Stimulated activated CD4-positive, alpha-beta T cell treated with anti-CD3 and anti-CD28 coated beads, TNF-alpha, amount 100 ng/mL, for 48 hours (primary cell): Measurements from ENCODE around the gene HMGXB4.
"Not testable (repeated sequence)": the region's sequence is repeated elsewhere in the genome, so short reads cannot be mapped to it uniquely, and the experiment has no call there.

Experiments
- DNase-seq, 3 donors: peaks; one replicate each; pipeline ENCODE4 v3.0.0-alpha.2; 2020; ENCODE audit warnings: low read depth in 3 of 3

HMGXB4 gene, protein sequence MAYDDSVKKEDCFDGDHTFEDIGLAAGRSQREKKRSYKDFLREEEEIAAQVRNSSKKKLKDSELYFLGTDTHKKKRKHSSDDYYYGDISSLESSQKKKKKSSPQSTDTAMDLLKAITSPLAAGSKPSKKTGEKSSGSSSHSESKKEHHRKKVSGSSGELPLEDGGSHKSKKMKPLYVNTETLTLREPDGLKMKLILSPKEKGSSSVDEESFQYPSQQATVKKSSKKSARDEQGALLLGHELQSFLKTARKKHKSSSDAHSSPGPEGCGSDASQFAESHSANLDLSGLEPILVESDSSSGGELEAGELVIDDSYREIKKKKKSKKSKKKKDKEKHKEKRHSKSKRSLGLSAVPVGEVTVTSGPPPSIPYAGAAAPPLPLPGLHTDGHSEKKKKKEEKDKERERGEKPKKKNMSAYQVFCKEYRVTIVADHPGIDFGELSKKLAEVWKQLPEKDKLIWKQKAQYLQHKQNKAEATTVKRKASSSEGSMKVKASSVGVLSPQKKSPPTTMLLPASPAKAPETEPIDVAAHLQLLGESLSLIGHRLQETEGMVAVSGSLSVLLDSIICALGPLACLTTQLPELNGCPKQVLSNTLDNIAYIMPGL

GRCh38 chr22:35257321-35258190, at the start of gene HMGXB4:
Gene HMGXB4 (plus strand): TSS chr22:35257493. CDS start chr22:35262391, 4,898 bp downstream.
- peak; percentile 71 to 82 (median 73) for DNase-seq

DNA sequence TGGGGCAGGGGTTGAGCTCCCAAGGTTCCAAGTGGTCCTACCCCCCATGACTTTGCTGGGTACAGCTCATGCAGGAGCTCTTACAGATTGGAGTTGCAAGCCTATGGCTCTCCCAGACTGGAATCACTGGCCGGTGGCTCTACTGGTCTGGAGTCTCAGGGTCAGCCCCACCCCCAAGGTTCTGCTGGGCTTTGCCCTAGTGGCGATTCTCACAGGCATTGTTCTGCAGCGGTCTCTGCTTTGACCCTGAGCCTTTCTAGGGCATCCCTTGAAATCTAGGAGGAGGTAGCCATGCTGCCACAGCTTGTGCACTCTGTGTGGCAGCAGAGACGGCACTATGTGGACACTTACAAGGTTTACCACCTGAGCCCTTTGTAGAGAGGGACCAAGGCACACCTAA, 49.3 kb upstream of the HMGXB4 start:
- DNase-seq = no peak

DNA sequence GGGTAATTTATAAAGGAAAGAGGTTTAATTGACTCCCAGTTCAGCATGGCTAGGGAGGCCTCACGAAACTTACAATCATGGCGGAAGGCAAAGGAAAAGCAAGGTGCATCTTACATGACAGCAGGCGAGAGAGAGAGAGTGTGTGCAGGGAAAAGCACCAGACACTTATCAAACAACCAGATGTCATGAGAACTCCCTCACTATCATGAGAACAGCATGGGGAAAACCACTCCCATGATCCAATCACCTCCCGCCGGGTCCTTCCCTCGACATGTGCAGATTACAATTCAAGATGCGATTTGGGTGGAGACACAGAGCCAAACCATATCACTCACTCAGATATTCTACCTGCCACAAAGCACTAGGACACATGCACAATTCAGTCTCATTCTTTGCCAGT, 48.1 kb upstream of the HMGXB4 start:
- no peak for DNase-seq

DNA sequence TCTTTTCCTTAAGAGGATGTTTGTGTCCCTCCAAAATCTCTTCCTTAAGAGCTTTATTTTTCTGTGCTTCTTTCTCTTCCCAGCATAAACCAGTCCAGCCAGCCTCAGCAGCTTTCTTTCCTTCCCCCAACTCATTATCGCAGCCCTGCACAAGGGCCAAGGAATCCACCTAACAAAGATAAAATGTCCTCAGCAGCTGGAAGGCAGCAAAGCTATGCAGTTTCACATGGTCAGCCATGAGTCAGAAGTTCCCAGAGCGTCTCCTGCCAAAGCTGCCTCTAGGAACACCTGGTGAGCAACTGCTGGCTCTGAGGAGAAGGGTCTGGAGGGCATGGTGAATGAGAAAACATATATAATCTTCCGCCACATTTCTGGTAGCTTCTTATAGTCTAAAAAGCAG, 45.3 kb upstream of the HMGXB4 start:
- DNase-seq = no peak

- DNase-seq = no peak
Observed at GRCh38 chr22:35212996-35213395, 44.3 kb upstream of the HMGXB4 start.

DNA sequence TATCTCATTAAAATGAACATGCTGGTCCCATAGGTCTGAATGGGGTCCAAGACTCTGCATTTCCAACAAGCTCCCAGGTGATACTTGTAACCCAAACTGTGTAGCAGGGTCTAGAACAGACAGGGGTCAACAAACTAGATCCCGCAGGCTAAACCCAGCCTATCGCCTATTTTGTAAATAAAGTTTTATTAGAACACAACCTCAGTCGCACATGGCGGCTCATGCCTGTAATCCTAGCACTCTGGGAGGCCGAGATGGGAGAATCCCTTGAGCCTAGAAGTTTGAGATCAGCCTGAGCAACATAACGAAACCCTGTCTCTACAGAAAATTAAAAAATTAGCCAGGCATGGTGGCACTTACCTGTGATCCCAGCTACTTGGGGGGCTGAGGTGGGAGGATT, 42.3 kb upstream of the HMGXB4 start:
- no peak for DNase-seq

- no peak for DNase-seq
Observed at GRCh38 chr22:35215993-35216392, 41.3 kb upstream of the HMGXB4 start.

DNA sequence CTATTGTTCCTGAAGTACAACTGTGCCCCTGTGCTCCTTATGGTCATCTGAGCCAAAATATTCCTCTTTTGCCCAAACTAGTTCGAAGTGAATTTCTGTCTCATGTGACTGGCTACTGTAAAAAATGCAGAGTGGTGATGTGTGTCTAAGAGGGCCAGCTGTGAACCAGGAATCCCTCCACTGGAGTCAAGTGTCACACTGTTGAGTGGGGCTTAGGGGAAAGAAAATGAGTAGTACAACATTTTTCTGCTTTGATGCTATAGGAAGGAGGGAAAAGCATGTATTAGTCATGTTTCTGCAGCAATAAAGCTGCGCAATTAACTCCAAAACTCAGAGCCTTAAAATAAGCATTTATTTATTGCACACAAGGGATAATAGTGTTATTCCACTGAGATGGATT, 39.8 kb upstream of the HMGXB4 start:
- DNase-seq = no peak

DNA sequence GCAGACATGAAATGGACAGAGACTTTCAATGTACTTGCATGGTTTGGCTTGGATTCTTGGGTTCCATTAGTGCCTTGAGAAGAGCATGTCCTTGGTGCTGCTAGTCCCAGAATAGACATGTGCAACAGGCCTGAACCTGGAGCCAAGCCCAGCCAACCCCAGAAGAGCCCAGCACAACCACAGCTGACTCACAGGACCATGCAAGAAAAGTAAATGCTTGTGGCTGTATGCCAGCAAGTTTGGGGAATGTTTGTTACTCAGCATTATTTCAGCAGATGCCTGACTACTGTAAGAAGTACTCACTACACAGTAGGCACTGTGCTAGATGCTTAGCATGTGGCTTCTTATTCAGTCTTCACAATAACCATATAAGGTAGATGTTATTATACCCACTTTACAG, 39.2 kb upstream of the HMGXB4 start:
- no peak for DNase-seq

DNA sequence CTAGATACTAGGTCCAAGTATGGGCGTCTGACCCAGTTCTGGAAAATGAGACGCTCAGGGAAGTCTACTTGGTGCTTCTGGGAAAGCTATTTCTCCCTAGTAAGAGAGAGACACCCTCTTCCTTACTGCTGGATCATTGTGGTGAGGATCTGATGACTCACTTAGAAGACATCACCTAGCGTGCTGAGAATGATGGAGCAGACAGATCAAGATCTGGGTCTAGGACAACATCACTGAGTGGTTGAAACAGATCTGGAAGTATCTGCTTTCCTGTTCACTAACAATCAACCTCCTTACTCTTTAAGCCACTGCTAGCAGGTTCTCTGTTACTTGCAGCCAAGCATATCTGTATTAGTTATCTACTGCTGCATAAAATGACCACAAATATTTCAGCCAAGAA, 38.3 kb upstream of the HMGXB4 start:
- no peak for DNase-seq

DNA sequence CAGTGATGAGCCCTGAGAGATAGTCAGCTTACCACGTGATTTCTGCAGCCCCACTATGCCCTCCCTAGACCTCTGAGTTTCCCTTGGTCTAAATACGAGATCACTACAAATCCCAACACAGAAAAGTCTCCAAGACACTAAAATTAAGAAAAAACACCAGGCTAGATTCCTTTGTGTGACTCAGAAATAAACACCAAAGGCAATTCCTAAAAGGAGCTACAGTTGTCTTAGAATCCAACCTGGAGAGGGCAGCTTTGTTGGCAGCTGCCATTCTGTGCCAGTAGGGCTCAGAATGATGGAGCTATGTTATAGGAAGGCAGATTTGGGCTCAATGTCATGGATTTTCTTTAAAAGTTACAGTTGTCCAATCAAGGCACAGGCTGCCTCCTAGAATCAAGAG, 37.1 kb upstream of the HMGXB4 start:
- DNase-seq = no peak

GRCh38 chr22:35225010-35225409, 32.3 kb upstream of the HMGXB4 start:
- no peak for DNase-seq

DNA sequence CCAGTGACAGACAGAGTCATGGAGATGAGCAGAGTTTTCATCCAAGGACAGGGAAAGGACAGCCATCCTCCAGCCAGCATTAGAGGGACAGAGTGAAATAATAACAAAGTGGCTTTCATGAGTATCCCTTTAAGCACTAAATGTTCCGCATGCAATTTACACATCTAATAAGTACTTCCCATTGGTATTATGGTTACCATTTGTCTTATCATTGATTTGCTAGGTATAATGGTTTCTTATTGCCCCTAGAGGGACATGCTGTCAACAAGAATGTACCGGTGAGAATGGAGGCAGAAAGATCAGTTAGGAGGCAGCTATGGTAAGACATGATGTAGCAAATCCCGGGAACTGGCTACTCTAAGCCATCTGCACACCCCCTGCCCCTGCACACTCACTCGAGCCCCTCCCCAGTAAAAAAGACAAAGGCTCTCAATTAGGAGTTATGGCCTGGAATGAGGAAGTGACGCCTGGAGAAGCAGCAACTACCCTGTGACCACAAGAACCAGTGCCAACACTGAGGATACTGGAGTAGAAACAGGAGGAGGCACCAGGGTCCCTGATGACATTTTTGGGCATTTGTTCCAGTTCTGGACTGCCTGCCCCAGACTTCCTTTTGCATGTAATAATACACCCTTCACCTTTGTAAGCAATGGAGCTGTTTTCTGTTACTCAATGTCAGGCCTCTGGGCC, 30.2 kb upstream of the HMGXB4 start:
- DNase-seq = no peak

DNA sequence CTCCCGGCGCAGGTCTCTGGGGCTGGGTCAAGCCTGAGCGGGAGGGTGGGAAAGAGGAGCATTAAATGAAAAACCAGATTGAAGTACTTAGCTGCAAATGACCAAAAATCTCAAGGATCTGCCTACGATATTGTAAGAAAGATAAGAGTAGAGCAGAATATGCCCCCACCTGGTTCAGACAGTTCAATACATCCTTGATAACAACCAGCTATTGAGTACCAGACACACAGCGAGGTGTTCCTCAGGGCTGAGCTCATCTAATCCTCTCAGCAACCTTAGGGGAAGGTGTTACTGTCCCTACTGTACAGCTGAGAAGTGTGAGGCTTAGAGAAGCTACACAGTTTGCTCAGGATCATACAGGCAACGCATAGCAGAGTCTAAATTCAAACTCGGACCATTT, 27.4 kb upstream of the HMGXB4 start:
- DNase-seq = no peak

DNA sequence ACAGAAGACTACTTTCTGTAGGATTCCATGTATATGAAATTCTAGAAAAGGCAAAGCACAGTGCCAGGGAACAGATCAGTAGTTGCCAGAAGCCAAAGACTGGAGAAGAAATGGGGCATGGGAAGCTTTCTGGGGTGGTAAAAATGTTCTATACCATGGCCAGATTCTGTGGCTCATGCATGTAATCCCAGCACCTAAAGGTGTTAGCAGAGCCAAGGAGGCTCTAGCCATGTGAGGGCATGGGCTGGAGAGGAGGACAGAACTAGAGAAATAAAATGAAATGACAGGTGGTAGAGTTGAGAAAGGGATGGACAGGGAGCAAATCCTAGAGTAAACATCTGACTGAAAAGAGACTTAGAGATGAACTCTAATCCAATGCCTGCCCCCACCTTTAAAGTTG, 26.9 kb upstream of the HMGXB4 start:
- DNase-seq = no peak

DNA sequence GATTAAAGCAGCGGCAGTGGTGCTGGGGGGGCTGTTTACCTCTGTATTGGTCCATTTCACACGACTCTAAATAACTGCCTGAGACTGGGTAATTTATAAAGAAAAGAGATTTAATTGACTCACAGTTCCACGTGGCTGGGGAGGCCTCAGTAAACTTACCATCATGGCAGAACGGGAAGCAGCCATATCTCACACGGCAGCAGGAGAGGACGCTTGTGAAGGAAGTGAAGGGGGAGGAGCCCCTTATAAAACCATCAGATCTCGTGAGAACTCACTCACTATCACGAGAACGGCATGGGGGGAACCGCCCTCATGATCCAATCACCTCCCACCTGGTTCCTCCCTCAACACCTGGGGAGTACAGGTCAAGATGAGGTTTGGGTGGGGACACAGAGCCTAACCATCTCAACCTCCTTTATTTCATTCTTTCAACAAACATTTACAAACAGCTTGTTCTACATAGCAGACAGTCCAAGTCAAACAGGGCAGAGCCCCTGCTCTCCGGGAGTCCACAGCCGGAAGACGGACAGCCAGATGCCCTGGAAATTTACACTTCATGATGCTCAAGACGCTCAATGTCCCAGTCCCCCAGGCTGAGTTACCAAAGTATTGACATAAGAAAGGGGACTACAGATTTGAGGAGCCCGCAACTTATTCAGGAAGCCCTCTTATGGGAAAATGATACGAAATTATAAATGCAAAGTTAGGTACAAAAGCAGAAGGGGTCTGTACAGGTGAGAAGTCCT, 26.3 kb upstream of the HMGXB4 start:
- no peak for DNase-seq

DNA sequence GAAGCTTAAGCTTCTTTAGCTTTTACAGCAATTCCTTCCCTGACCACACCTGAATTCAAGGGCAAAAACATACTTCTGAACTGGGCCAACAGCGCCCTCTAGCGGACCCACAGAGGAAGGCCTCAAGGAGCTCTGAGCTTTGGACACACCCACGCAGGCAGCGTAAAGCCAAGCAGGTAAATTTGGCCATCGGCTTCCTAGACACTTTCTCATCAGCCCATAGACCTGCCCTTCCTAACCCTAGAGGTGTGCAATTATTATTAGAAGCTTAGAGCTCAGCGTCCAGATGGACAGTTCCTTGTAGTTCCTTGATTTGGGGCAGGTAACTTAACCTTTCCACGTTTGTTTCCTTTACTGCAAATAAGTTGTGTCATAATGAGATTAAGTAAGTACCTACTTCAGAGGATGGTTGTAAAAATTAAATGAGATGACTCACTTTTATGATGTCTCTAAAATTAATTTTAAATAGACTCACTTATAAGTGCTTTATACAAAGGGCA, 25.7 kb upstream of the HMGXB4 start:
- peak; percentile 56 to 67 (median 62) for DNase-seq

GRCh38 chr22:35238749-35239148, 18.5 kb upstream of the HMGXB4 start:
- DNase-seq = not testable (repeated sequence)

- DNase-seq = not testable (repeated sequence)
Observed at GRCh38 chr22:35244507-35244906, 12.8 kb upstream of the HMGXB4 start.

DNA sequence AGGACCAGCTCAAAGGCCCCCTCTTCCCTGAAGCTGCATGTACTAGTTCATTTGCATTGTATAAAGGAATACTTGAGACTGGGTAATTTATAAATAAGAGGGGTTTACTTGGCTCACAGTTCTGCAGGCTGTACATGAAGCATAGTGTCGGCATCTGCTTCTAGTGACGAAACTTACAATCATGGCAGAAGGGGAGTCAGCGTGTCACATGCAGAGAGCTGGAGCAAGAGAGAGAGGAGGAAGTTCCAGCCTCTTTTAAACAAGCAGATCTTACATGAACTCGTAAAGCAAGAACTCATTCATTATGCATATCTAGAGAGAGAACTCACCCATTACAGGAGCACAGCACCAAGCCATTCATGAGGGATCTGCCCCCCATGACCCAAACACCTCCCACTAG, 7.1 kb upstream of the HMGXB4 start:
- no peak for DNase-seq

- no peak for DNase-seq
Observed at GRCh38 chr22:35253946-35254345, 3.3 kb upstream of the HMGXB4 start.
